Measurements from ENCODE around the gene E2F3. TPM values are rescaled to one million over a fixed set of nuclear protein-coding genes. Genes with fewer than 3 reads are reported as not detected.

The E2F3 gene
- total RNA-seq, 1 experiment from 2014 or later = 30.2 TPM

DNA sequence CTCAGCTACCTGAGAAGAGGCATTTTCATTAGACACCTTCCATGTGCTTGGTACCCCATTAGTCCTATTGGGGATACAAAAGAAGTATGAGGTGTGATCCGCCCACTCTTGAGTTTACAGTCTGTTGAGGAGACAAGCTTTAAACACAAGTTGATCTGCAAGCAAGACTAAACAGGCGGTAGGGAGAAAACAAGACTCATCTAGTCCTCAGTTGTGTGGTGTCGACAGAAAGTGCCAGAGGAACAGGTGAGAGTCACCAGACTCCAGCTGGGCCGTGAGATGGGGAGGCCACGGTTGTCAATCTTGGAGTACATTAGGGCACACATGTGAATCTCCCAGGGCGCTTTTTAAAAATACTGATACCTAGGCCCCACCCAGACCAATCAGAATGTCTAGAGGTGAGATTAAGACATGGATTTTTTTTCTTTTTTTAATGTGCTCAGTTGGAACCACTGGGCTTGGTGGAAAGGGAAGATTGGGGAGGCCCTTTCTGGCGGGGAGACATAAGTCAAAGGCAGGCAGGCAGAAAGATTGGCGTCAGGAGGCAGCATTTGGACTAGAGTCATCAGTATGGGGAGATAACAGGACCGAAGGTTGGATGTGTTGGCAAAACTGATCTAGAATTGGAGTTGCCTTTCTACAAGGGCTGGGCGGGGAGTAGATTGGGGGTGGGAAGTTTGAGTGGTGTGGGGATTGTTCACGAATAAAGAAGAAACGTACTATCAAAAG lies 10.4 kb downstream of the E2F3 start:
- peak overlapping the region; percentile 71; the same call in 1 of the 2 replicates for H3K27ac Mint-ChIP-seq
- peaks cover 14% of the 10 kb centered on the region for H3K36me3 Mint-ChIP-seq
- TF ChIP-seq ZNF671 (CRISPR knock-in tag; IDR thresholded peaks at IDR 0.05) (no peak), KAT7 (CRISPR knock-in tag; IDR thresholded peaks at IDR 0.05; ENCODE audit: borderline replicate concordance) (no peak)
- TF ChIP-seq, protein P1, sequence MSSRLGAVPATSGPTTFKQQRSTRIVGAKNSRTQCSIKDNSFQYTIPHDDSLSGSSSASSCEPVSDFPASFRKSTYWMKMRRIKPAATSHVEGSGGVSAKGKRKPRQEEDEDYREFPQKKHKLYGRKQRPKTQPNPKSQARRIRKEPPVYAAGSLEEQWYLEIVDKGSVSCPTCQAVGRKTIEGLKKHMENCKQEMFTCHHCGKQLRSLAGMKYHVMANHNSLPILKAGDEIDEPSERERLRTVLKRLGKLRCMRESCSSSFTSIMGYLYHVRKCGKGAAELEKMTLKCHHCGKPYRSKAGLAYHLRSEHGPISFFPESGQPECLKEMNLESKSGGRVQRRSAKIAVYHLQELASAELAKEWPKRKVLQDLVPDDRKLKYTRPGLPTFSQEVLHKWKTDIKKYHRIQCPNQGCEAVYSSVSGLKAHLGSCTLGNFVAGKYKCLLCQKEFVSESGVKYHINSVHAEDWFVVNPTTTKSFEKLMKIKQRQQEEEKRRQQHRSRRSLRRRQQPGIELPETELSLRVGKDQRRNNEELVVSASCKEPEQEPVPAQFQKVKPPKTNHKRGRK (CRISPR knock-in tag; IDR thresholded peaks at IDR 0.05; ENCODE audit: borderline replicate concordance) = no peak
- TF ChIP-seq, protein P2, sequence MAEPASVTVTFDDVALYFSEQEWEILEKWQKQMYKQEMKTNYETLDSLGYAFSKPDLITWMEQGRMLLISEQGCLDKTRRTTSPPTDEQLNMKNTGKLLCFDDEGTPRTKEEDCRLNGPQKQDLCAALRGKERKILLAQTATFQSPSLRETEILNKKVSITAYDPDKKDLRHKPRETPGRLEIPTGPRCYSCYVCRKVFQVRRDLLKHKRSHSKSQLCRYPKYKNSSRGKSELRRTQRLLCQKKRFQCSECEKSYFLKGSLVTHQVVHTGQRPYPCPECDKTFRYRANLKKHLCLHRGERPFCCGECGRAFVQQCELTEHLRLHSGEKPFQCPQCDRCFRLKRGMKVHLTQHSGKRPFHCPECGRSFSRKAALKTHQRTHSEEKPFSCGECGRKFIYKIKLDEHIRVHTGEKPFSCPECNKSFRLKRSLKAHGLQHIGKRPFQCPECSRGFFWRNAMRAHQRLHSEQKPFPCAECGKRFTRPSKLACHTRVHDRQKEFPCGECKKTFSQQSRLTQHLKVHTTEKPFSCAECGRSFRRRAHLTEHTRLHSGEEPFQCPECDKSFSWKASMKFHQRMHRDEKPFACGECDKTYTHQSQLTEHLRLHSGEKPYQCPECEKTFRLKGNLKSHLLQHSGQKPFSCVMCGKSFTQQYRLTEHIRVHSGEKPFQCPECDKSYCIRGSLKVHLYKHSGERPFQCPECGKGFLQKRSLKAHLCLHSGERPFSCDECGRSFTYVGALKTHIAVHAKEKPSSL (CRISPR knock-in tag; conservative IDR thresholded peaks at IDR 0.05) = no peak
- ChIA-PET CTCF (interaction anchor here (0.6 kb wide), 1 partner anchor 8 kb away, joined by 4 read pairs; no protein-coding TSS in a partner anchor), POLR2A (no interaction called here)
- no peak overlapping the region for H3K4me3 Mint-ChIP-seq
- H3K4me1 Mint-ChIP-seq = peaks cover 82% of the 10 kb centered on the region
- no peaks in the 10 kb centered on the region for H3K27me3 Mint-ChIP-seq (ENCODE audit: low read depth)
- no peaks in the 10 kb centered on the region for H3K9me3 Mint-ChIP-seq
- DNase-seq (ENCODE audit: low spot score) = no peak
- no peak for ATAC-seq

DNA sequence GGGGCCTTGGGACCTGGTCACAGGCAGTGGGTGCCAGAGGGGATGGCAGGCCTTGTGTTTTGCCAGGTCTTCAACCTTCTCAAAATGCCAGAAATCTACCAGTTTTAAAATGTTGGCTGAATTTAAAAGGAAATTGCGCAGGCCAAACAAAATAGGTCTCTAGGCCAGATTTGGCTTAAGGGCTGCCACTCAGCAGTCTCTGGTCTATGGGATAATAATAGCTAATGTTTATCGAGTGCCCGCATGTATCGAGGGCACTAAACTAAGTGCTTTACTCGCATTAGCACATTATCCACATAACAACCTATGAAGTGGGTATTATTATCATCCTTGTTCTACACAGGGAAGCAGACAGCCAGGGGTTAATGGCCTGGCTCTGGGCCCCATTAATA lies 11.0 kb downstream of the E2F3 start:
- no peak for ATAC-seq
- TF ChIP-seq, protein P3, sequence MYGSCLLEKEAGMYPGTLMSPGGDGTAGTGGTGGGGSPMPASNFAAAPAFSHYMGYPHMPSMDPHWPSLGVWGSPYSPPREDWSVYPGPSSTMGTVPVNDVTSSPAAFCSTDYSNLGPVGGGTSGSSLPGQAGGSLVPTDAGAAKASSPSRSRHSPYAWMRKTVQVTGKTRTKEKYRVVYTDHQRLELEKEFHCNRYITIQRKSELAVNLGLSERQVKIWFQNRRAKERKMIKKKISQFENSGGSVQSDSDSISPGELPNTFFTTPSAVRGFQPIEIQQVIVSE (CRISPR knock-in tag; IDR thresholded peaks at IDR 0.05; ENCODE audit: borderline replicate concordance) = no peak
- TF ChIP-seq NFYB (CRISPR knock-in tag; conservative IDR thresholded peaks at IDR 0.05; ENCODE audit: low read depth) = no peak
- TF ChIP-seq, protein P4, sequence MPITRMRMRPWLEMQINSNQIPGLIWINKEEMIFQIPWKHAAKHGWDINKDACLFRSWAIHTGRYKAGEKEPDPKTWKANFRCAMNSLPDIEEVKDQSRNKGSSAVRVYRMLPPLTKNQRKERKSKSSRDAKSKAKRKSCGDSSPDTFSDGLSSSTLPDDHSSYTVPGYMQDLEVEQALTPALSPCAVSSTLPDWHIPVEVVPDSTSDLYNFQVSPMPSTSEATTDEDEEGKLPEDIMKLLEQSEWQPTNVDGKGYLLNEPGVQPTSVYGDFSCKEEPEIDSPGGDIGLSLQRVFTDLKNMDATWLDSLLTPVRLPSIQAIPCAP (CRISPR knock-in tag; IDR thresholded peaks at IDR 0.05) = no peak
- Mint-ChIP-seq H3K9me3 (no peaks in the 10 kb centered on the region), H3K36me3 (peaks cover 8% of the 10 kb centered on the region; the same call in 1 of the 2 replicates), H3K4me3 (no peak overlapping the region), H3K4me1 (peaks cover 78% of the 10 kb centered on the region), H3K27me3 (ENCODE audit: low read depth) (no peaks in the 10 kb centered on the region), H3K27ac (no peak overlapping the region)
- POLR2A ChIA-PET = no interaction called here
- CTCF ChIA-PET = interaction anchor here (1.9 kb wide), 1 partner anchor 8 kb away, joined by 8 read pairs; no protein-coding TSS in a partner anchor
- no peak for DNase-seq (ENCODE audit: low spot score)

DNA sequence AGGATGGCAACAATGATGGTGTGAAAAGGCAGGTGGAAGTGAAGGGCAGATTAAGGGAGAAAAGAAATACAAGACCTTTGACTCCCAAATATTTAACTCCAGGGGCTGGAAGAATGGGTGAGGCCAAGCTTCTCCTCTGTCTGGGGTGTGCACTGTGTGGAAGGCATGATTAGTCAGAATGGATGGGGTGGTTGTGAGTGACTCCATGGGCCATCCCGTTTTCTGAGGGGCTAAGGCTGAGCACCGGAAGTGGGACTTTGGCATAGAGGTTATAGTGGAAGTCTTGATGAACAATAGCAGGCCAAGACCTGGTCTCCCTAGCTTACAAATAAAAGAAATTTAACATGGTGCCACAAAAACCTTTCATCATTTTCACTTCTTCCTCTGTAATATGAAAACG lies 12.1 kb downstream of the E2F3 start:
- no peaks in the 10 kb centered on the region for H3K9me3 Mint-ChIP-seq
- H3K4me1 Mint-ChIP-seq = peaks cover 78% of the 10 kb centered on the region
- CTCF ChIA-PET = interaction anchor here (1.9 kb wide), 1 partner anchor 9 kb away, joined by 8 read pairs; no protein-coding TSS in a partner anchor
- no peak for ATAC-seq
- peak overlapping the region; percentile 52; the same call in 1 of the 2 replicates for H3K27ac Mint-ChIP-seq
- POLR2A ChIA-PET = interaction anchor here (1.4 kb wide), 1 partner anchor 11 kb away, joined by 7 read pairs; no protein-coding TSS in a partner anchor
- DNase-seq (ENCODE audit: low spot score) = no peak
- no peak for TF ChIP-seq PRRX2 (CRISPR knock-in tag; IDR thresholded peaks at IDR 0.05)
- TF ChIP-seq GTF2I (CRISPR knock-in tag; conservative IDR thresholded peaks at IDR 0.05) = no peak
- no peak for TF ChIP-seq ZNF423 (CRISPR knock-in tag; IDR thresholded peaks at IDR 0.05)
- no peak for TF ChIP-seq NR3C1 (CRISPR knock-in tag; conservative IDR thresholded peaks at IDR 0.05; ENCODE audit: low read depth)
- H3K36me3 Mint-ChIP-seq = 0 out of 2 replicates have a peak, but pooled peaks cover 4% of the 10 kb centered on the region
- no peak overlapping the region for H3K4me3 Mint-ChIP-seq
- no peaks in the 10 kb centered on the region for H3K27me3 Mint-ChIP-seq (ENCODE audit: low read depth)

DNA sequence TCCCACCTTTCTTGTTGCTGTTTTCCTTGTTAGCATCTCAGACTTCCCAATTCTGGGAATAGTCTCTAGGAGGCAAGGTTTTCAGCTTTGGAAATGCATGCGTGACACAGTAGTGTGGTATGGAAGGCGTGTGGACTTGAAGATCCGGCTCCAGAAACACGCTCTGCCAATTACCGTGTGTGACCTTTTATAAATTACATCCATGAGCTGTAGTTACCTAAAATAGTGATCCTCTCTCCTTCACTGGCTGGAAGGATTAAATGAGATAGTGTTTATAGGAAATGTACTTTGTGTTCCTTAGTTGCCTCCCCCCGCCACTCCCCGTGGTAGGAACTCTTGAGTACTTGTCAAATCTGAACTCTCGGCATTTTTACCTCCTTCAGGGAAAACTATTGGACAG lies 13.0 kb downstream of the E2F3 start:
- DNase-seq (ENCODE audit: low spot score) (no peak), ATAC-seq (no peak)
- Mint-ChIP-seq H3K36me3 (0 out of 2 replicates have a peak, but pooled peaks cover 4% of the 10 kb centered on the region), H3K4me1 (peaks cover 69% of the 10 kb centered on the region), H3K27me3 (ENCODE audit: low read depth) (no peaks in the 10 kb centered on the region), H3K9me3 (no peaks in the 10 kb centered on the region), H3K4me3 (no peak overlapping the region), H3K27ac (peak overlapping the region; percentile 24)
- CTCF ChIA-PET = interaction anchor here (1.9 kb wide), 1 partner anchor 10 kb away, joined by 8 read pairs; no protein-coding TSS in a partner anchor
- POLR2A ChIA-PET = interaction anchor here (1.4 kb wide), 1 partner anchor 12 kb away, joined by 7 read pairs; no protein-coding TSS in a partner anchor
- TF ChIP-seq, protein P5, sequence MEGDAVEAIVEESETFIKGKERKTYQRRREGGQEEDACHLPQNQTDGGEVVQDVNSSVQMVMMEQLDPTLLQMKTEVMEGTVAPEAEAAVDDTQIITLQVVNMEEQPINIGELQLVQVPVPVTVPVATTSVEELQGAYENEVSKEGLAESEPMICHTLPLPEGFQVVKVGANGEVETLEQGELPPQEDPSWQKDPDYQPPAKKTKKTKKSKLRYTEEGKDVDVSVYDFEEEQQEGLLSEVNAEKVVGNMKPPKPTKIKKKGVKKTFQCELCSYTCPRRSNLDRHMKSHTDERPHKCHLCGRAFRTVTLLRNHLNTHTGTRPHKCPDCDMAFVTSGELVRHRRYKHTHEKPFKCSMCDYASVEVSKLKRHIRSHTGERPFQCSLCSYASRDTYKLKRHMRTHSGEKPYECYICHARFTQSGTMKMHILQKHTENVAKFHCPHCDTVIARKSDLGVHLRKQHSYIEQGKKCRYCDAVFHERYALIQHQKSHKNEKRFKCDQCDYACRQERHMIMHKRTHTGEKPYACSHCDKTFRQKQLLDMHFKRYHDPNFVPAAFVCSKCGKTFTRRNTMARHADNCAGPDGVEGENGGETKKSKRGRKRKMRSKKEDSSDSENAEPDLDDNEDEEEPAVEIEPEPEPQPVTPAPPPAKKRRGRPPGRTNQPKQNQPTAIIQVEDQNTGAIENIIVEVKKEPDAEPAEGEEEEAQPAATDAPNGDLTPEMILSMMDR (IDR thresholded peaks at IDR 0.05) = no peak
- TF ChIP-seq, protein P3 (CRISPR knock-in tag; IDR thresholded peaks at IDR 0.05; ENCODE audit: borderline replicate concordance) = no peak
- TF ChIP-seq, protein P6, sequence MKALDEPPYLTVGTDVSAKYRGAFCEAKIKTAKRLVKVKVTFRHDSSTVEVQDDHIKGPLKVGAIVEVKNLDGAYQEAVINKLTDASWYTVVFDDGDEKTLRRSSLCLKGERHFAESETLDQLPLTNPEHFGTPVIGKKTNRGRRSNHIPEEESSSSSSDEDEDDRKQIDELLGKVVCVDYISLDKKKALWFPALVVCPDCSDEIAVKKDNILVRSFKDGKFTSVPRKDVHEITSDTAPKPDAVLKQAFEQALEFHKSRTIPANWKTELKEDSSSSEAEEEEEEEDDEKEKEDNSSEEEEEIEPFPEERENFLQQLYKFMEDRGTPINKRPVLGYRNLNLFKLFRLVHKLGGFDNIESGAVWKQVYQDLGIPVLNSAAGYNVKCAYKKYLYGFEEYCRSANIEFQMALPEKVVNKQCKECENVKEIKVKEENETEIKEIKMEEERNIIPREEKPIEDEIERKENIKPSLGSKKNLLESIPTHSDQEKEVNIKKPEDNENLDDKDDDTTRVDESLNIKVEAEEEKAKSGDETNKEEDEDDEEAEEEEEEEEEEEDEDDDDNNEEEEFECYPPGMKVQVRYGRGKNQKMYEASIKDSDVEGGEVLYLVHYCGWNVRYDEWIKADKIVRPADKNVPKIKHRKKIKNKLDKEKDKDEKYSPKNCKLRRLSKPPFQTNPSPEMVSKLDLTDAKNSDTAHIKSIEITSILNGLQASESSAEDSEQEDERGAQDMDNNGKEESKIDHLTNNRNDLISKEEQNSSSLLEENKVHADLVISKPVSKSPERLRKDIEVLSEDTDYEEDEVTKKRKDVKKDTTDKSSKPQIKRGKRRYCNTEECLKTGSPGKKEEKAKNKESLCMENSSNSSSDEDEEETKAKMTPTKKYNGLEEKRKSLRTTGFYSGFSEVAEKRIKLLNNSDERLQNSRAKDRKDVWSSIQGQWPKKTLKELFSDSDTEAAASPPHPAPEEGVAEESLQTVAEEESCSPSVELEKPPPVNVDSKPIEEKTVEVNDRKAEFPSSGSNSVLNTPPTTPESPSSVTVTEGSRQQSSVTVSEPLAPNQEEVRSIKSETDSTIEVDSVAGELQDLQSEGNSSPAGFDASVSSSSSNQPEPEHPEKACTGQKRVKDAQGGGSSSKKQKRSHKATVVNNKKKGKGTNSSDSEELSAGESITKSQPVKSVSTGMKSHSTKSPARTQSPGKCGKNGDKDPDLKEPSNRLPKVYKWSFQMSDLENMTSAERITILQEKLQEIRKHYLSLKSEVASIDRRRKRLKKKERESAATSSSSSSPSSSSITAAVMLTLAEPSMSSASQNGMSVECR (CRISPR knock-in tag; IDR thresholded peaks at IDR 0.05; ENCODE audit: borderline replicate concordance) = no peak

Data from WTC11 (cell line).